Measurements from ENCODE around the gene LCLAT1.

- TF ChIP-seq, protein P1, sequence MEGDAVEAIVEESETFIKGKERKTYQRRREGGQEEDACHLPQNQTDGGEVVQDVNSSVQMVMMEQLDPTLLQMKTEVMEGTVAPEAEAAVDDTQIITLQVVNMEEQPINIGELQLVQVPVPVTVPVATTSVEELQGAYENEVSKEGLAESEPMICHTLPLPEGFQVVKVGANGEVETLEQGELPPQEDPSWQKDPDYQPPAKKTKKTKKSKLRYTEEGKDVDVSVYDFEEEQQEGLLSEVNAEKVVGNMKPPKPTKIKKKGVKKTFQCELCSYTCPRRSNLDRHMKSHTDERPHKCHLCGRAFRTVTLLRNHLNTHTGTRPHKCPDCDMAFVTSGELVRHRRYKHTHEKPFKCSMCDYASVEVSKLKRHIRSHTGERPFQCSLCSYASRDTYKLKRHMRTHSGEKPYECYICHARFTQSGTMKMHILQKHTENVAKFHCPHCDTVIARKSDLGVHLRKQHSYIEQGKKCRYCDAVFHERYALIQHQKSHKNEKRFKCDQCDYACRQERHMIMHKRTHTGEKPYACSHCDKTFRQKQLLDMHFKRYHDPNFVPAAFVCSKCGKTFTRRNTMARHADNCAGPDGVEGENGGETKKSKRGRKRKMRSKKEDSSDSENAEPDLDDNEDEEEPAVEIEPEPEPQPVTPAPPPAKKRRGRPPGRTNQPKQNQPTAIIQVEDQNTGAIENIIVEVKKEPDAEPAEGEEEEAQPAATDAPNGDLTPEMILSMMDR (conservative IDR thresholded peaks at IDR 0.05; ENCODE audit: low read depth, low read length): no peak
- no peak for TF ChIP-seq RAD21 (IDR thresholded peaks at IDR 0.05; ENCODE audit: low read length)
These were observed 41.1 kb downstream of the LCLAT1 start for GRCh38 chr2:30488012-30488659.
